Globus pallidus (tissue), 1 donor: Measurements from ENCODE around the gene DGKD.
"Not testable (repeated sequence)": the region's sequence is repeated elsewhere in the genome, so short reads cannot be mapped to it uniquely, and the experiment has no call there.

Experiments used
- DNase-seq: peaks from one replicate; pipeline ENCODE4 v3.0.0-alpha.2; 2015; ENCODE audit warnings: low spot score

The DGKD gene

GRCh38 chr2:233353769-233354499 lies at the start of gene DGKD:
TSS of gene DGKD (plus strand) at chr2:233354494. CDS start at chr2:233354519, 25 bp downstream.
- DNase-seq = peak; percentile 59

DNA sequence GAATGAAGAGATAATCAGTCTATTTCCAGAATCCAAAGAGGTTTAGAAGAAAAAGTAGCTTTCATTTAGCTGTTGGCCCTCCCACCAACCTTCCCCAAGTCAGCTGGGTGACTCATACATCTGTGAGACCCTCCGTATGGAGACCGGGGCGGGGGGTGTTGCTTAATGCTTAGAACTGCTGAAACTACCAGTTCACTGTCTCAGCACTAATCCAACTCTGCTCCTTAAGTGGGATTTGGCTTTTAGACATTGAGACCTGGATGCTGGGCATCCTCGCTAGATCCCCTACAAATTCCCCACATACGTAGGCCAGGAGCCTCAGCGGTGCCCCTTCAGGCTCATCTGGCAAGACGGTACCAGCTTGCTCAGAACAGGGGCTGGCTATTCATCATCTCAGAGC lies 46.7 kb upstream of the DGKD start, which contains the start of gene SAG:
SAG (plus strand) TSS at position 252 of the 400 bp plus-strand sequence. CDS start 1,374 bp downstream, outside the sequence.
- no peak for DNase-seq

DNA sequence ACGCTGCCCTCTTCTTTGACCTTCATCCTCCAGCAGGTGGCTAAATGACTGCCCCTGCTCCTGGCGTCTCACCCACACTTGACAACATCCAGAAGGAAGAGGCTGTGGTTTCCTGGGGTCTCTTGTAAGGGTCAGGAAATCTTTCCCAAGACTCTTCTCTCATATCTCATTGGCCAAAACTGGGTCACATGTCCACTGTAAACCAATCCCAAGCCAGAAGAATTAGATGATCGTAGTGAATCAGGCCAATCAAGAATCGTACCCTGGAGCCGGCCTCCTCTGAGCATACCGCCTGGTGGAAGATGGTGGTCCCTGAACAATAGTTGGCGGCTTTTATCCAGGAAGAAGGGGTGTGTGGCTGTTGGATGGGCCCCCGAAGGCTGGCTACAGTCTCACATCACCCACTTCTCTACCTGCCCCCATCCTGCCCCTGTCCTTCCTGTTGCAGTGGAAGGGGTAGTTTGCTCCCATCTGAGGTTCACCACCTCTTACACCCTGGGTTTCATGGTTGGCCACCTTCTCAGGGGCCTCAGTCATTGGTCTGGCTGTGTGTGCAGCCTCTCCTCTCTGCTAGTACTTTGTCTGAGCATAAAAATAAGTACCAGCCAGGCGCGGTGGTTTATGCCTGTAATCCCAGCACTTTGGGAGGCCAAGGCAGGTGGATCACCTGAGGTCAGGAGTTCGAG lies 42.9 kb upstream of the DGKD start:
- DNase-seq = no peak

- DNase-seq = no peak
These were observed 41.4 kb upstream of the DGKD start for GRCh38 chr2:233312874-233313273.

DNA sequence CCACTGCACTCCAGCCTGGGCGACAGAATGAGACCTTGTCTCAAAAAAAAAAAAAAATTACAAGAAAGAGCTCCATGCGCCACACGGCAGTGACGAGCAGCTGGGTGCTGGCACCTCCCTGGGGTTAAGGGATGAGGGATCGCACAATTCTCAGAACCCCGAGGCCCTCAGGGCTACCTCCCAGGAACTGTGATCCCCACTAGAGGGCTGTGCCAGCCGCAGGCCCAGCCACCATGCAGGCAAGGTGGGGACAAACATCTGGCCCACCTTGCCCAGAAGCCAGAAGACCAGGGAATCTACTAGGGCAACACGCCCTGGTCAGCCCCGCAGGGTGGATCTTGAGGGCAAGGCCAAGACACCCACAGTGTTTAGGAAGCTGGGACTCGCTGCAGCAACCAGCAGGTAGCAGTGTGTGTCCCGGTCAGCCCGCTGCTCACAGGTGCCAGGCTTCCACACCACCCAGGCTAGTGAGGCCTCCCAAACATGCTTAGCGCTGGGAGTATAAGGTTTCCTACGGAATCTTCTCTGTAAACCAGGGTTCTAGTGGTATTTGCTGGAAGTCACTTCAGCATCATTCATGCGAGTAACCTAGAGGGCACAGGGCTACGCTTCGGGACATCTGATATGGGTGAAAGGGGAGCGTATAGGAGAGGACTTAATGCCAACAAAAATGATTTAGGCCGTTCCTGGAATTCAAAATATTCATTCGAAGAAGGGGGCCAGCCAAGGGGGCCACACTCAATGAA lies 39.9 kb upstream of the DGKD start:
- DNase-seq = no peak

DNA sequence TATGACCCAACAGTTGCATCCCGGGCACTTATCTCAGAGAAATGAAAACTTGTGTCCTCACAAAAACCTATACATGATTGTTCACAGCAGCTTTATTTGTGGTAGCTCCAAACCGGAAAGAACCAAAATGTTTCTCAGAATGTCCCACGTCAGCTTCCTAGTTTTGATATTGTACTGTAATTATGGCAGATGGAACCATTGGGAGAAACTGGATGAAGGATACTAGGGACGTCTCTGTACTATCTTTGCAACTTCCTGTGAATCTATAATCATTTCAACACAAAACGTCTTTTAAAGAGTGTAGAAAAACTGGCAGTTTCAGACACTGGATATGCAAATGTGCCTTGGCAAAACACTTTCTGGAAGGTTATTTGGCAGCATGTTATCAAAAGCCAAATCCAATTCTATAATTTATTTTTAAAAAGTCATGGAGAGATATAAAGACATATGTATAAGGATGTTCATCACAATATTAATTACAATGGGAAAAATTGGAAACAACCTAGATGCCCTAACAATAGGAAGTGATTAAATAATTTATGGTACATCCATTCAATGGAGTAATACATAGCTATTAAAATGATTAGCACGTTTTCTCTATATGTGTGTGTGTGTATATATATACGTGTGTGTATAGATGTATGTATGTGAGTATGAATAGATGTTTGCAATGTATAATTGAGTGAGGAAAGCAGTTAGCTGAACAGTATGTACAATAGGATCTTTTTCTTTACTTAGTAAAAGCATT lies 36.9 kb upstream of the DGKD start:
- no peak for DNase-seq

DNA sequence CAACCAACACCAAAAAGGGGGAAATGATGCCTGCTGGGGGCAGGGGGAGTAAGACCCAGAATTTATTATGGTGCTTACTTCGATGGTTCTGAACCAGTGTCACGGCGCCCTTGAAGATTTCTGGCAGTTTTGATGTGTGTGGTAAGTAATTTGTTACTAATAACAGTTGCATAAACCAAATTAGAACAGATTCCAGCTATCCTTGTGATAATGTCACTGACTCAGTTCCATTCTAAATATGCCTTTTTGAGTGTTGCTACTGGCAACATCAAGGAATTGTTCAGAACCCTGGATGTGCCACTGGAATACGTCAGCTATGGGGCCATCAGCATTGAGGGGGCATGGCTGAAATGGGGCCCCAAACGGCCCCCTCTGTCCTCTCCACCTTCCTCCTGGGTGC lies 35.0 kb upstream of the DGKD start:
- no peak for DNase-seq

GRCh38 chr2:233320470-233320869 lies 33.8 kb upstream of the DGKD start:
- no peak for DNase-seq

GRCh38 chr2:233321166-233321565 lies 33.1 kb upstream of the DGKD start:
- no peak for DNase-seq

DNA sequence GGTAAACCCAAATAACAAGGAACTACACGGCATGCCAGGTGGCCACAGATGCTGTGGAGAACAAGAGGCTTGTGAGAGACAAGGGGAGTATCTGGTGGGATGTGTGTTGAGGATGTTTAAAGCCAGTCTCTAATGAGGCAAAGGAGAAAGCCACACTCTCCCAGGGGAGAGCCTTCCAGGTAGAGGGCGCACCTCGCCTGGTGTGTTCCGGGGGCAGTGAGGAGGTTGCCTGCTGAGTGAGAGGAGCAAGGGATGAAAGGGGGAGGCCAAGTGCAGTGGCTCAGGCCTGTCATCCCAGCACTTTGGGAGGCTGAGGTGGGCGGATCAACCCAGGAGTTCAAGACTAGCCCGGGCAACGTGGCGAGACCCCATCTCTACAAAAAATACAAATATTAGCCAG lies 30.4 kb upstream of the DGKD start:
- no peak for DNase-seq

DNA sequence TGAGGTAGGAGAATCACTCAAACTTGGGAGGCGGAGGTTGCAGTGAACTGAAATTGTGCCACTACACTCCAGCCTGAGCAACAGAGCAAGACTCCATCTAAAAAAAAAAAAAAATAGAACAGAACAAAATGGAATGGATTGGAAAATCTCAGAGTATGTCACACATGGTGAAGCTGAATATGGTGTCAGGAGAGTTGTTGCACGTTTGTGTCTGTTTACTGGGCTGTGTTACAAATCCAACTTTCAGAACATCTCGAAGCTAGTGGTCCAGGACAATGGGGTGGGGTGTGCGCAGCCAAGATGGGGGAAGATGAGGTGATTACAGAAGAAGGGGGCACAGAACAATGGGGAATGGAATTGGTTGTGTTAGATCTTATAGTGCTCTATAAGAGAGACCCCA lies 29.0 kb upstream of the DGKD start:
- DNase-seq = no peak

DNA sequence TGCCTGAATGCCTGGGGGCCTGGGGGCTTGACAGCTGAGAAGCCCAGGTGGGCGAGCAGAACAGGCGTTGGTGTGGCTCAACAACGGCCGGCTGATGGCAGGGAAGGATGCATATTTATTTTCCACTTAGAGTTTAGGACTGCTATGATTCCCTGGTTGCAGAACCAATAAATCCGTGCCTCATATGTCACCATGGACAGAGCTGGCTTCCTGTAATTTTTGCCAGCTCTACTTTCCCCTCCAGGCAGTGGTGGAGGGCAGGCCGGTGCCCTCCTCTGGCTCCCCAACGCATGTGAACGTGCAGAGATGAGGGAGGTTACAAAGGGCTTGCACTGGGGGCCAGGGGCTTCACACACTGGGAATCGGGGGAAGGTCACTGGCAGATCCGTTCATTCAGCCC lies 28.5 kb upstream of the DGKD start:
- no peak for DNase-seq

DNA sequence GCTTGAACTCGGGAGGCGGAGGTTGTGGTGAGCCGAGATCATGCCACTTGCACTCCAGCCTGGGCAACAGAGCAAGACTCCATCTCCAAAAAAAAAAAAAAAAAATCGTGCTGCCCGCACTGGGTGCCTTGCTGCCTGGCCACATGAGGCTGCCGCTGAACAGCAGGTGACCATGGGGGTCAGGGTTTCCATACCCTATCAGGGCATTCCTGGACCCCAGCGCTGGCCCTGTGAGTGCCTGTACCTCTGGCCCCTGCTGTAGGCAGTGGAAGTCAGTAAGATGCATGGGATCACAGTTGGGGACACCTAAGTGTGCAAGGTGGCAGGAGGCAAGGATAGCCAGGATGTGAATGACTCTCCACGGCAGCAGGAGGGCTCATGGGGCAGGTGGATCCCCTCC lies 27.8 kb upstream of the DGKD start:
- no peak for DNase-seq

DNA sequence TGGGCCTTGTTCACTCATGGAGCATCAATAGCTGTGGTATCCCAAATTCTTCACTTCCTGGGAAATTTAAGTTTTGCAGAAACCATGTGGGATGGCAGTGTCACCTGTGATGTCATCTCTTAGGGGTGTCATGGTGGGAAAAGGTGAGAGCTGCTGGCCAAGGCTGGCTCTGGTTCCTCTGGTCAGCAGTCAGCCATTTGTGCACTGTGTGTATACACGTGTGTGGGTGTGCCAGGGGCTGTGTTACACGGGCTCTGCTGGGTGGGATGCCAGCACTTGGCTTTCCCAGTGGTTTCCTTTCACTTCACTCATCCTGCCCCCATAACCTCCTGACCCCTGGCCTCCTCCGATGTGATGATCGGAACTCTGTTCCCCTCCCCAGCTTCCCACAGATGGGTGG lies 25.4 kb upstream of the DGKD start:
- no peak for DNase-seq

- no peak for DNase-seq
These were observed 24.7 kb upstream of the DGKD start for GRCh38 chr2:233329489-233330135.

GRCh38 chr2:233331536-233331935 lies 22.8 kb upstream of the DGKD start:
- peak; percentile 71 for DNase-seq

DNA sequence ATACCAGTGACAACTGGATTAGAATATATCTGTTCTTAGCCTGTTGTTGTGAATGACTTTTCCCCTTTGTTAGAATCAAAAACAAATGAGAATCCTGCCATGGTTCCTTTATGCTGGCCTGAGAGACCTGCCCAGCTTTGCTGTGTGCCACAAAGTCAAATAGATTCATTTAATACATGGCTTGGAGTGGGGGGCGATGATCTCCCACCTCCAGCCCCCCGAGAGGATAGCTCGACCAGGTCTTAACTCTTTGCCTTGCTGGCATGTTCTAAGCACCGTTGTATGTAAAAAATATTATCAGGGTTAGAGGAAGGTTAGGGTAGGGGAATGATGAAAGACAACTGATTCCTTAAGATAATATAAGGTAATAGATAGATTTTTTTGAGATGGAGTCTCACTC lies 22.2 kb upstream of the DGKD start:
- no peak for DNase-seq

DNA sequence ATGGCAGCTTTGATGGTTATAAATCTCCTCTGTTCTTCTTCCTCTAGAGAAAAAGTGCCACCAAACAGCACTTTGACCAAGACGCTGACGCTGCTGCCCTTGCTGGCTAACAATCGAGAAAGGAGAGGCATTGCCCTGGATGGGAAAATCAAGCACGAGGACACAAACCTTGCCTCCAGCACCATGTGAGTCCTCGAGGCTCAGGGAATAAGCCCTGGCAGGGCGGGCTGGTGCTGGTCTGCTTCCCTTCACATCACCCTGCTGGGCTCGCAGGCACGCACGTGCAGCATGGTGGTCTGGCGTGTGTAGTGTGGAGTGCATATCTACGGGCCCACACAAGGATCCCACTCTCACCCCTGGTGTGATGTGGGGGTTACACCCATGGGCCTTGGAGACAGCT lies 19.4 kb upstream of the DGKD start:
- DNase-seq = no peak

DNA sequence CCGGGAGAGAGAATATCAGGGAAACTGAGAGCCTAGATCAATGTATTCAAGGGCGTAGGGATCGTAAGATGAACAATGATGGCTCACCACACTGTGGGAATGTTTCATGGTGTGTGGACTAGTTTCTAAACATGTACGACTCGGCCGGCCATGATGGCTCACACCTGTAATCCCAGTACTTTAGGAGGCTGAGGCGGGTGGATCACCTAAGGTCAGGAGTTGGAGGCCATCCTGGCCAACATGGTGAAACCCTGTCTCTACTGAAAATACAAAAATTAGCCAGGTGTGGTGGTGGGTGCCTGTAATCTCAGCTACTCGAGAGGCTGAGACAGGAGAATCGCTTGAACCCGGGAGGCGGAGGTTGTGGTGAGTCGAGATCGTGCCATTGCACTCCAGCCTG lies 18.2 kb upstream of the DGKD start:
- not testable (repeated sequence) for DNase-seq

- no peak for DNase-seq
These were observed 17.8 kb upstream of the DGKD start for GRCh38 chr2:233336541-233336940.

DNA sequence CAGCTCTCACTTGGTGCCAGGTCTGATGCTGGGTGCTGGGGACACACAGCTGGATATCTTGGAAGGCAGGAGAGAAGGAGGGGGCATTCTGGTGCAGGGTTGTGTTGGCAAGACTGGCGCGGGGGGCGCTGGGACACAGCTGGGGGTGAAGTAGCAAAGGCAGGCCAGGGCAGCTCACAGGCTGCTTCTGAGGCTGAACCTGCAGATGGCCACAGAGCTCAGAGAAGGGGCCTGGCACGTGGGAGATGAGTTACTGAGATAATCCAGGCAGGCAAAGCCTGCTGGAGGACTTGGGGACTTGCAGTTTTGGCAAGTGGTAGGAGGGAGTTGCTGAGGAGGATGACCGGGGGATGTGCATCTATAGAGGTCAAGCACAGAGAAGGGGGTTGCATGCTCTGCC lies 16.2 kb upstream of the DGKD start:
- DNase-seq = no peak
